RPMI7951 (cell line): ENCODE results near the gene B4GALT7. TPM values are rescaled to one million over a fixed set of nuclear protein-coding genes. Genes with fewer than 3 reads are reported as not detected.
"Not testable (repeated sequence)": the region's sequence is repeated elsewhere in the genome, so short reads cannot be mapped to it uniquely, and the experiment has no call there.

Experiments used
- DNase-seq: peaks from one replicate; pipeline ENCODE4 v3.0.0-alpha.2; 2012; ENCODE audit warnings: low read depth
- total RNA-seq: library from RNA; depleted of rRNA; stranded (reverse); fragments of >200 nt; shearing (Covaris generic); gene quantifications from 2 replicates; pipeline ENCODE4 v1.2.3, GENCODE V29; 2014; rRNA removed

B4GALT7 gene
- total RNA-seq: 12.6 and 17.7 TPM in 2 replicates

GRCh38 chr5:177599731-177600507 lies at the start of gene B4GALT7:
Gene B4GALT7 (plus strand): TSS chr5:177600132. CDS start chr5:177600211, 79 bp downstream.
- DNase-seq: peak; percentile 76

- DNase-seq: peak; percentile 22
These were observed 47.0 kb upstream of the B4GALT7 start for GRCh38 chr5:177552839-177553455.

GRCh38 chr5:177553671-177554429 lies 46.1 kb upstream of the B4GALT7 start:
- DNase-seq: peak; percentile 34

GRCh38 chr5:177554474-177555111 lies 45.3 kb upstream of the B4GALT7 start, which contains the start of gene FAM193B:
Gene FAM193B (minus strand): TSS chr5:177554563. CDS start chr5:177554458, 105 bp downstream.
- DNase-seq: peak; percentile 87

GRCh38 chr5:177555228-177555627 lies 44.7 kb upstream of the B4GALT7 start:
- no peak for DNase-seq

DNA sequence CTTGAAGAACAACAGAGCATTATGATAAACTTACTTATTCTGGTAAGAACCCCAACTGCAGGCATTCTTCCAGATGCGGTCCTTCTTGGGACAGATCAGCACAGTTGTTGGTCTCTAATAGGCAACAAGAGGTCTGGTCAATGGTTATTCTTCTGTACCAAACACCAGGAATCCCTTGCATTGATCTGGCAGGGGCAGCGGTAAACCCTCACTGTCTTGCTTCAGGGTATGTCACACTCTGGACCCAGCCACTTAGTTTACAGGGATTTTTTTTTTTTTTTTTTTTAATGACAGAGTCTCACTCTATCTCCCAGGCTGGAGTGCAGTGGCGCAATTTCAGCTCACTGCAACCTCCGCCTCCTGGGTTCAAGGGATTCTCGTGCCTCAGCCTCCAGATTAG lies 44.3 kb upstream of the B4GALT7 start:
- DNase-seq: no peak

- peak; percentile 21 for DNase-seq
These were observed 42.8 kb upstream of the B4GALT7 start for GRCh38 chr5:177557041-177557647.

- DNase-seq: no peak
These were observed 42.1 kb upstream of the B4GALT7 start for GRCh38 chr5:177557796-177558195.

DNA sequence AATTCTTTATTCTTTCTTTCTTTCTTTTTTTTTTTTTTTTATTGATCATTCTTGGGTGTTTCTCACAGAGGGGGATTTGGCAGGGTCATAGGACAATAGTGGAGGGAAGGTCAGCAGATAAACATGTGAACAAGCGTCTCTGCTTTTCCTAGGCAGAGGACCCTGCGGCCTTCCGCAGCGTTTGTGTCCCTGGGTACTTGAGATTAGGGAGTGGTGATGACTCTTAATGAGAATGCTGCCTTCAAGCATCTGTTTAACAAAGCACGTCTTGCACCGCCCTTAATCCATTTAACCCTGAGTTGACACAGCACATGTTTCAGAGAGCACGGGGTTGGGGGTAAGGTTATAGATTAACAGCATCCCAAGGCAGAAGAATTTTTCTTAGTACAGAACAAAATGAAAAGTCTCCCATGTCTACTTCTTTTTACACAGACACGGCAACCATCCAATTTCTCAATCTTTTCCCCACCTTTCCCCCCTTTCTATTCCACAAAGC lies 40.4 kb upstream of the B4GALT7 start:
- DNase-seq: not testable (repeated sequence)

- no peak for DNase-seq
These were observed 34.9 kb upstream of the B4GALT7 start for GRCh38 chr5:177565046-177565445.

DNA sequence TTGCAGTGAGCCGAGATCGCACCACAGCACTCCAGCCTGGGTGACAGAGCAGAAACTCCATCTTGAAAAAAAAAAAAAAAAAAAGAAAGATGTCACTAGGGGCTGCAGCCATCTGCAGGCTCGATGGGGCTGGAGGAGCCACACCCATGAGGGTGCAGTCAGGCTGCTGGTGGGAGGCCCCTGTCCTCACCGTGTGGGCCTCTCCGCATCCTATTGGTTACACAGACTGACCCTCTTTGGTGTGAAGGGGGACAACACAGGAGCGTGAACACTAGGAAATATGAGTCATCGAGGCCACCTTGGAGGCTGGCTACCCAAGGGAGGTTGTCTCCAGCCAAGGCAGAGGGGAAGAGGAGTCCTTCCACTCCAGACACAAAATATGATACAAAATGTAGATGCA lies 31.6 kb upstream of the B4GALT7 start:
- DNase-seq: no peak

DNA sequence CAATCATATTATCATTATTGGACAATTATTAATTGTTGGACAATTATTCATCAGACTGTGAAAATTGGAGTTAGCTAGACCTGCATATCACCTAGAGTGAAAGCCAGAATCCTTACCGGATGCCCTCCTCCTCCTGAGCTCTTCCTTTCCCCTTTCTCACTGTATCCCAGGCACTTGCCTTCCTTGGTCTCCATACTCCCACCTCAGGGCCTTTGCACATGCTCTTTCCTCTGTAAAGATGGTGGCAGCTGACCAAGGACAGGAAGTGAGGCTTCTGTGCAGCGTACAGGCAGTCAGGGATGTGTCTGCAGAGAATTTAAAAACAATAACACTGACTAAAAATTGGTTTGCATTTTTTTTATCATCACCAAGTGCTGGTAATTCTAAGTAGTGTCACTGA lies 30.0 kb upstream of the B4GALT7 start:
- DNase-seq: no peak

DNA sequence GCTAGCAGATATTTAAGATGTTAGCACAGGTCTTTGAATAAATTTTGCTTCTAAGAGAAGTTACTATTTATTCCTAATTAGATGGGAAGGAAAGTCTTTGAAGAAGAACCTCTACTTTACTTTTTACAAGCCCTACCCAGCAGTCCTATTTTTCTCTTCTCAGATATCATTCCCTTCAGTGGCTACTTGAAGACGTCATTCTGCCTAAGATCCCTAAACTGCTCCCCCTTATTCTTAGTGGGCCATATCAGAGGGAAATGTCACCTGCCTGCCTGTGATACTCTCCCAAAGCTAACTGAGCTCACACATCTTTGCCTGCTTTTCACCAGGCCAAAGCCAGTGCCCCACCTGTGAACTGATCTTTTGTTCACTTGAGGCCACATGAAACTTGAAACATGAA lies 24.4 kb upstream of the B4GALT7 start:
- DNase-seq: no peak

- no peak for DNase-seq
These were observed 23.8 kb upstream of the B4GALT7 start for GRCh38 chr5:177576169-177576568.

DNA sequence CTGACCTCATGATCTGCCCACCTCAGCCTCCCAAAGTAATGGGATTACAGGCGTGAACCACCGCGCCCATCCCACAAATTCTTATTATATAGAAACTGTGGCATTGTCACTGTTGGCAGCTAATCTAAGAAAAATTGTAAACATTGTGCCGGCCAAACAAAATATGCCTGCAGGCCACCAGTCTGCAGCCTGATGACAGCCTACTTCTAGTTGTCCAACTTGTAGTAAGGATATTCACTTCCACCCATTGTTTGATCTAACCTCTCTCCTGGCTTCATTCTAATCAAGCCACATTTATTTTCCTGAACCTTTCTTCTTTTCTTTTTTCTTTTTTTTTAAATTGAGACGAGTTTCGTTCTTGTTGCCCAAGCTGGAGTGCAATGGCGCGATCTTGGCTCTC lies 21.6 kb upstream of the B4GALT7 start:
- DNase-seq: no peak

GRCh38 chr5:177588413-177588909 lies 11.5 kb upstream of the B4GALT7 start:
- DNase-seq: no peak

- no peak for DNase-seq
These were observed 9.5 kb upstream of the B4GALT7 start for GRCh38 chr5:177590406-177590805.

DNA sequence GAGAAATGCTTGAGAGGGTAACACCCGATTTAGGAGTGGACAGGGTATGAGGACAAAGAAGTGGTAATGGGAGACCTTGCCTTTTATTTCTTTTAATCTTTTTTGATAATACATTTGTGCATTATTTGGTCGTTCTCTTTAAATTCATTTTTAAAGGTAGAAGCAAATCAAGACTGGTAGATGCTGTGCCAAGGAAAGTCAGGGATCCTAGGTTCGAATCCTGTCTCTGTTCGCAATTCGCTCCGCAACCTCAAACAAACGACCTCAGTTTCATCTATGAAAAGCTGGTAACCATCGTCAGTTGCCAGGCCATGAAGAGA lies 8.3 kb upstream of the B4GALT7 start:
- DNase-seq: no peak

DNA sequence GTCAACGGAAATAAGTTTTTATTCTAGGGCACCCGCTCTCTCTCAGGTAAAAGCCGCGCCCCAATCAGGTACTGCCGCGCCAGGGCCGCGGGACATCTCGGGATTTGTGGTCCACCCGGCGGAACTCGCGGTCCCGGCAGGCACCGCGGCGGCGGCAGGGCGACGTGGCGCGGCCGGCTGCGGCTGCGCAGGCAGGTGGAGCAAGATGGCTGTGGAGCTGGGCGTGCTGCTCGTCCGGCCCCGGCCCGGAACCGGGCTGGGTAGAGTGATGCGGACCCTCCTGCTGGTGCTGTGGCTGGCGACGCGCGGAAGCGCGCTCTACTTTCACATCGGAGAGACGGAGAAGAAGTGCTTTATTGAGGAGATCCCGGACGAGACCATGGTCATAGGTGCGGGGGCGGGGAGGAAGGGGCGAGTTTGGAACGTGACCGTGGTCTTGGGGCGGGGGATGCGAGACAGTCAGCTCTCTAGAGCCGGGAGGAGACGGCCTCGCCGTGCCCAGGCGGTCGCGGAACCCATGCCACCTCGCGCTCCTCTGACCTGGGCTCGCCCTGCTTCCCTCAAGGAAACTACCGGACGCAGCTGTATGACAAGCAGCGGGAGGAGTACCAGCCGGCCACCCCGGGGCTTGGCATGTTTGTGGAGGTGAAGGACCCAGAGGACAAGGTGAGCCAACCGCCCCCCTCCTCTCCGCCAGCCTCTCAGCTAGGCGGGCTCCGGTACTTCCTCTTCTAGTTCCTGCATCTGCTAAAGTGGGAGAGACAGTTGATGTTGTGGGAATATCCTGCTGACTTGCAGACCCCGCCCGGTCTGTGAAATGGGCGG lies 7.7 kb upstream of the B4GALT7 start, which contains the start of gene TMED9:
Gene TMED9, plus strand, starts transcription at position 194 of the 825 bp plus-strand sequence. Its CDS starts 12 bp downstream, at position 206.
- peak; percentile 70 for DNase-seq

GRCh38 chr5:177592905-177593304 lies 7.0 kb upstream of the B4GALT7 start:
- DNase-seq: no peak
